GM18519 (cell line): ENCODE measurements around the gene FAM110D.

Source experiments
- ATAC-seq: cut with Tn5 transposase; IDR thresholded peaks from one replicate; pipeline ENCODE4 v1.9.1; 2021; ENCODE audit warnings: mild to moderate bottlenecking, moderate library complexity; ENCODE audit not compliant: unreplicated experiment, low FRiP score

The FAM110D gene

GRCh38 chr1:26158908-26159742, at the start of gene FAM110D:
TSS of gene FAM110D (plus strand) at chr1:26159079. CDS start at chr1:26161292, 2,213 bp downstream.
- no peak for ATAC-seq

- no peak for ATAC-seq
Observed at GRCh38 chr1:26109229-26110164, 49.4 kb upstream of the FAM110D start.

DNA sequence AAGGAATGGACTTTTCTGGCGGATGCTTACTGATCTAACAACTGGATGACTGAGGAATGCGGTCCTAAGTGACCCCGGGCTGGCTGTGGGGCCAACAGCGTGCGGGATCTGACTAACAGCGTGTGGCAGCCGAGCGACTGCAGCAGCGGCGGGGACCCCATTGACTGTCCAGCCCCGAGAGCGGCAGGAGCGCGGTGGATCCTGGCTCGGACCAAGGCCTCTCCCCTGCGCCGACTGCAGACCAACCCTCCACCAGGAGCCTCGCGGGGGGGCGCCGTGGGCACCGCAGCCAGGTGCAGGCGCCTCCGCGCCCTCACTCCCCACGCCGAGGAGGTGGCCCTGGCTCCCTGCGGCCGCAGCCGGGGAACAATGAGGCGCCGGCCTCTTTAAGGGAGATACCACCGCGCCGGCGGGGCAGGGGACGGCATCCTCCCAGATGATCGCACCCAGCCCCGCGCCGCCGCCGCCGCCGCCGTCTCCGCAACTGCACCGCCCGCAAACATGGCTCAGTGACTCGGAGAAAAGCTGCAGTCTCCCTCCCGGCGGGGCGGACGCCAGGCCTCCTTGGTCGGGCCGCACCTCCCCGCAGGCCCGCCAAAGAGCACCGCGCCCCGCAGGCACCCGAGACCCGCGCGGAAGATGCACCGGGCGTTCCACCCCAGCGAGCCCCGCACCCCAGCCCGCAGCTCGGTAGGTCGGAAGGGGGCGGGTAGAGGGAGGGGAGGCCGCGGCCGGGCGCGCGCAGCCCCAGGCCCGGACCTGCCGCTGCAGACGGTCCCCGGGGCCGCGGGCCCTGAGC, 47.9 kb upstream of the FAM110D start:
- peak; percentile 24 for ATAC-seq

- peak; percentile 56 for ATAC-seq
Observed at GRCh38 chr1:26111530-26112406, 47.1 kb upstream of the FAM110D start, which contains the start of gene PDIK1L. TSS of gene PDIK1L (plus strand) at chr1:26111824. CDS start at chr1:26114309, 2,485 bp downstream.

GRCh38 chr1:26112407-26112775, 46.5 kb upstream of the FAM110D start:
- ATAC-seq = no peak

DNA sequence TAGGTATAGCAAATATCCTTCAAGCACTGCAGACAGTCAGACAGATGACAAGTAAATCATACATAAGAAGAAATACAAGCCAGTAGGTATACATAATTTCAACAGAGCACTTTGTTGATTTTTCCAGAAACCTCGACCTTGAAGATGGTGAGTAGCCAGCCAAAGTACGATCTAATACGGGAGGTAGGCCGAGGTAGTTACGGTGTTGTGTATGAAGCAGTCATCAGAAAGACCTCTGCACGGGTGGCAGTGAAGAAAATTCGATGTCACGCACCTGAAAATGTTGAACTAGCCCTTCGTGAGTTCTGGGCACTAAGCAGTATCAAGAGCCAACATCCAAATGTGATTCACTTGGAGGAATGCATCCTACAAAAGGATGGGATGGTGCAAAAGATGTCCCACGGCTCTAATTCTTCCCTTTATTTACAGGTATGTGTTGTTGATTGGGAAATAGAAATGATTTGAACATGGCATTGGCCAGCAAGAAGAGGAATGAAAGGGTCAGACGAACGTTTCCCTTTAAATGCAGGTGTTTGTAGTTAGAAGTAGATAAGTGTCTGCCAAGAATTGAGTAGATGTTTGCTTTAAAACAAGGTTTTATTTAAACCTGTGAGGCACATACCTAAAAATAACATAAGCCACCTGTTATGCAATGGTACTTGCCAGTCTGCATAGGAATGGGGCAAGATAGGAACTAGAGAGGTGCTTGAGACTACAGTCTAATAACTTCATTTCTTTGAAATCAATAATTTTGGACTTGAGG, 44.5 kb upstream of the FAM110D start:
- ATAC-seq = no peak

DNA sequence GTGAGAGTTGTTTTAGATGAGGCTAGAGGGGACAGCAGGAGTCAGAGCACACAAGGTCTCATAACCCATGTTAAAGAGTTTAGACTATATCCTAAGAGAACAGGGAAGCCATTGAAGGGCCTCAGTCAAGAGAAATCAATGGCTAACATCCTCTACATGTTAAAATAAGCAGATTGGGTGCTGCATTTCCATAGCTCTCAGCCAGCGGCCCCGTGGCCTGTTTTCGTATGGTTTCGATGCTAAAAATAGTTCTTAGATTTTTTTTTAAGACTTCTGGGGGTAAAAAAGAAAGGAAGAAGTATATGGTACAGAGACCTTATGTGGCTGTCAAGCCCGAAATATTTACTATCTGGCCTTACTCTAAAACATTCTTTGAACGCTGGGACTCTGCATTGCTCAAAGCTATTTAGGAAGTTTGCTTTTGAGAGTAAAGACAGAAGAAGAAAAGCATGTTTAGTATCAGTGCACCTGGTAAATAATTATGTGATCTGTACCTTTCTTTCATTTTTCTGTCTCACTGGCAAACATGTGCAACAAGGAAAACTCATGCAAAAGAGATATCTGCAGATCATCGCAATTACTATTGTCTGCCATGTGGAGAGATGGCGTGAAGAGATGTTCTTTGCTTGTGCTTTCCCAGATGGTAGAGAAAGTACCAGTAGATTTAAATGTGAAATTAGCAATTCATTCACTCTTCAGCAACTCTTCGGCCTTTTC, 38.8 kb upstream of the FAM110D start:
- no peak for ATAC-seq

- no peak for ATAC-seq
Observed at GRCh38 chr1:26121854-26122773, 36.8 kb upstream of the FAM110D start.

GRCh38 chr1:26122988-26123973, 35.6 kb upstream of the FAM110D start:
- no peak for ATAC-seq

- no peak for ATAC-seq
Observed at GRCh38 chr1:26124418-26125331, 34.2 kb upstream of the FAM110D start.

DNA sequence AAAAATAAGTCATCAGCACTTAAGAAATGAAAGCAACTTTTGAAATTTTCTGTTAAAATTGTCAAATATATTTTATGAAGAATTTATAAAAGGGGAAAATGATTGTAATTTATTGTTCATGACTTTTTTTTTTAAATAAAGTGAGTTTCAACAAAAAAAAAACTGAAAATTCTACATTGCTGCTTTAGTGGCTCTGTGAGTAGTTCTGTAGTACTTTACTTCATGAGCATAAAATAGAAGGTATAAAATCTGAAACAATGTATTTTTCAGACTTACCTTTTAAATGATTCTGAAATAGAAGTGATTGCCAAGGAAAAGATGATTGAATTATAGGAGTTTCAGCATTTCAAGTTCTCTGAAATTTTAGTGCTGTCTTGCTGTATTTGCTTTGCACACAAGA, 33.5 kb upstream of the FAM110D start:
- no peak for ATAC-seq

GRCh38 chr1:26125946-26126320, 32.9 kb upstream of the FAM110D start:
- ATAC-seq = no peak

DNA sequence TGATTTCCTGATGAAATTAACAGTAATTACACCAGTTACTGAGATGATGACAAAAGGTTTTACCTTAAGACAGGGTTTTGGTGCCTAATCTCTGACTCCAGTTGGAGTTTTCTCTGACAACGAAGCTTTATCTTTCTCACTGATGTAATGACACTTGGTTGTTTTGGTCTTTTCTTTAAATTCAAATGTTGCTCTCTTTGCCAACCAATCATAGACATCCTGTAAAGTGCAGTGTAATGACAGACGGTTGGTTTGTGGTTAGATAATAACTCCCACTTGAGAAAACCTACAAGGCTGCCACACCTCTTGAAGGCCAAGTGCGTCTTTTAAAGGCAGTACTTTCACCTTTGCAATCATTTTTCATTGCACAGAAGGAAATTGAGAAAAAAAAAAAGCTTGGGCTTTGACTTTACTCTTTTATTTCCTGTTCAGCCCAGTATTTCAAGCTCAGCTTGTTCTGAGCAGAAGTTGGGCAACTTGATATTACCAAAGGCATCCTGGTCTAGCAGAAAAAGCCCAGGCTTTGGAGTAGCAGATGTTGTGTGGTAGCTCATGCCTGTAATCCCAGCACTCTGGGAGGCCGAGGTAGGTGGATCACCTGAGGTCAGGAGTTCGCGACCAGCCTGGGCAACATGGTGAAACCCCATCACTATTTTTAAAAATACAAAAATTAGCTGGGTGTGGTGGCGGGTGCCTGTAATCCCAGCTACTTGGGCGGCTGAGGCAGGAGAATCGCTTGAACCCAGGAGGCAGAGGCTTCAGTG, 32.4 kb upstream of the FAM110D start:
- no peak for ATAC-seq
